Fibroblast of lung (primary cell): ENCODE results near the gene KRTAP9-2.

Experiments
- CTCF ChIP-seq, 2 donors: IDR thresholded peaks in 1 of 2; conservative IDR thresholded peaks in 1 of 2; 1 replicate in 1 of 2; 2 replicates in 1 of 2; pipeline ENCODE4 v1.5.1; 2011 to 2012; ENCODE audit warnings: low read length in 2 of 2, control low read depth in 1 of 2, inconsistent platforms in 1 of 2, low read depth in 1 of 2, mild to moderate bottlenecking in 1 of 2
- EZH2 ChIP-seq: IDR thresholded peaks from 2 replicates; pipeline ENCODE4 v1.5.1; 2012; ENCODE audit warnings: low read length, control low read depth, mild to moderate bottlenecking; ENCODE audit errors: missing control alignments

DNA sequence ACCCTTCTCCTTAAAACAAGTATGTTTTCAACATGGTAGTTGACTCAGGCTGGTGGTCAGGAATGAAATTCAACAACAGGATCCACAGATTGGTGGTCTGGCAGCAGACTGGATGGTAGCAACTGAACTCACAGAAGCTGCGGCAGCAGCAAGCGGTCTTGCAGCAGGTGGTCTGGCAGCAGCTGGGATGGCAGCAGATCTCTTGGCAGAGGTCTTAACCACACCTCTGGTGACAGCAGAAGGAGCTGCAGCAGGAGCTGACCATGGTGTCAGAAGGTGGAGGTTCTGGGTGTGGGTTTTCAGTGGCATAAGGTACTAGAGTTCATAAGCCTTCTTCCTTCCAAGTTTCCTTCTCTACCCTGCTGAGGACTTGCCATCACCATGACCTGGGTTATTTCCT lies 39.6 kb upstream of the KRTAP9-2 start:
- TF ChIP-seq EZH2 (no peak), CTCF (conservative IDR thresholded peaks at IDR 0.05 in 1 of 2, IDR thresholded peaks at IDR 0.05 in 1 of 2; ENCODE audit: low read depth in 1 of 2, low read length in 2 of 2) (no peak)
